Measurements from ENCODE around the gene UBQLNL.

The UBQLNL gene

GRCh38 chr11:5504403-5504921, 12.0 kb downstream of the UBQLNL start:
- DNase-seq (no peak), ATAC-seq (ENCODE audit: insufficient read depth, low read depth) (no peak)
- H3K27ac ChIP-seq (ENCODE audit: low read length): no peak overlapping the region
- H4K20me1 ChIP-seq (ENCODE audit: insufficient read depth, low read length): no peaks in the 10 kb centered on the region
- no peak overlapping the region for H2AFZ ChIP-seq (ENCODE audit: low read depth, low read length)
- no peak overlapping the region for H3K4me2 ChIP-seq (ENCODE audit: insufficient read depth, low read length)
- H3K4me3 ChIP-seq (ENCODE audit: low read depth in 1 of 2, low read length in 2 of 2): no peak overlapping the region
- H3K9ac ChIP-seq (ENCODE audit: low read depth, low read length): no peak overlapping the region
- no peaks in the 10 kb centered on the region for H3K4me1 ChIP-seq (ENCODE audit: insufficient read depth, low read length)
- H3K9me3 ChIP-seq (ENCODE audit: insufficient read depth, low read length, severe bottlenecking): no peaks in the 10 kb centered on the region
- TF ChIP-seq EZH2 (IDR thresholded peaks at IDR 0.05; ENCODE audit: borderline replicate concordance, low read depth, low read length, severe bottlenecking) (no peak), CTCF (IDR thresholded peaks at IDR 0.05; ENCODE audit: borderline replicate concordance, extremely low read depth, low read length, poor library complexity, severe bottlenecking) (no peak)
- peaks cover 14% of the 10 kb centered on the region for H3K27me3 ChIP-seq (ENCODE audit: insufficient read depth, low read length, poor library complexity)
- H3K79me2 ChIP-seq (ENCODE audit: insufficient read depth, low read length): no peaks in the 10 kb centered on the region
- H3K36me3 ChIP-seq (ENCODE audit: insufficient read depth, low read length): no peaks in the 10 kb centered on the region

GRCh38 chr11:5500393-5500801, 16.1 kb downstream of the UBQLNL start:
- H3K4me1 ChIP-seq (ENCODE audit: insufficient read depth, low read length): no peaks in the 10 kb centered on the region
- no peak overlapping the region for H3K4me3 ChIP-seq (ENCODE audit: low read depth in 1 of 2, low read length in 2 of 2)
- no peaks in the 10 kb centered on the region for H3K36me3 ChIP-seq (ENCODE audit: insufficient read depth, low read length)
- no peak overlapping the region for H2AFZ ChIP-seq (ENCODE audit: low read depth, low read length)
- no peak overlapping the region for H3K4me2 ChIP-seq (ENCODE audit: insufficient read depth, low read length)
- no peaks in the 10 kb centered on the region for H4K20me1 ChIP-seq (ENCODE audit: insufficient read depth, low read length)
- H3K27ac ChIP-seq (ENCODE audit: low read length): no peak overlapping the region
- H3K9ac ChIP-seq (ENCODE audit: low read depth, low read length): no peak overlapping the region
- no peak for DNase-seq
- H3K9me3 ChIP-seq (ENCODE audit: insufficient read depth, low read length, severe bottlenecking): no peaks in the 10 kb centered on the region
- TF ChIP-seq CTCF (IDR thresholded peaks at IDR 0.05; ENCODE audit: borderline replicate concordance, extremely low read depth, low read length, poor library complexity, severe bottlenecking): no peak
- TF ChIP-seq EZH2 (IDR thresholded peaks at IDR 0.05; ENCODE audit: borderline replicate concordance, low read depth, low read length, severe bottlenecking): no peak
- no peaks in the 10 kb centered on the region for H3K79me2 ChIP-seq (ENCODE audit: insufficient read depth, low read length)
- peaks cover 11% of the 10 kb centered on the region for H3K27me3 ChIP-seq (ENCODE audit: insufficient read depth, low read length, poor library complexity)
- ATAC-seq (ENCODE audit: insufficient read depth, low read depth): no peak

GRCh38 chr11:5499671-5500070, 16.8 kb downstream of the UBQLNL start:
- Histone ChIP-seq H3K4me1 (ENCODE audit: insufficient read depth, low read length) (no peaks in the 10 kb centered on the region), H3K4me2 (ENCODE audit: insufficient read depth, low read length) (no peak overlapping the region), H3K79me2 (ENCODE audit: insufficient read depth, low read length) (no peaks in the 10 kb centered on the region), H3K9me3 (ENCODE audit: insufficient read depth, low read length, severe bottlenecking) (no peaks in the 10 kb centered on the region), H3K9ac (ENCODE audit: low read depth, low read length) (no peak overlapping the region), H3K27me3 (ENCODE audit: insufficient read depth, low read length, poor library complexity) (peaks cover 11% of the 10 kb centered on the region), H3K4me3 (ENCODE audit: low read depth in 1 of 2, low read length in 2 of 2) (no peak overlapping the region), H3K36me3 (ENCODE audit: insufficient read depth, low read length) (no peaks in the 10 kb centered on the region), H4K20me1 (ENCODE audit: insufficient read depth, low read length) (no peaks in the 10 kb centered on the region), H3K27ac (ENCODE audit: low read length) (no peak overlapping the region), H2AFZ (ENCODE audit: low read depth, low read length) (no peak overlapping the region)
- ATAC-seq (ENCODE audit: insufficient read depth, low read depth) (no peak), DNase-seq (no peak)
- TF ChIP-seq CTCF (IDR thresholded peaks at IDR 0.05; ENCODE audit: borderline replicate concordance, extremely low read depth, low read length, poor library complexity, severe bottlenecking) (no peak), EZH2 (IDR thresholded peaks at IDR 0.05; ENCODE audit: borderline replicate concordance, low read depth, low read length, severe bottlenecking) (no peak)
